Stimulated activated CD8-positive, alpha-beta memory T cell treated with anti-CD3 and anti-CD28 coated beads, Interleukin-2, amount 100 ng/mL, for 1 hour (primary cell): ENCODE data around the gene SLC35F3.

ENCODE experiments used
- DNase-seq, 2 donors: peaks; one replicate each; pipeline ENCODE4 v3.0.0-alpha.2; 2020; ENCODE audit warnings: low read depth in 2 of 2

SLC35F3 gene

DNA sequence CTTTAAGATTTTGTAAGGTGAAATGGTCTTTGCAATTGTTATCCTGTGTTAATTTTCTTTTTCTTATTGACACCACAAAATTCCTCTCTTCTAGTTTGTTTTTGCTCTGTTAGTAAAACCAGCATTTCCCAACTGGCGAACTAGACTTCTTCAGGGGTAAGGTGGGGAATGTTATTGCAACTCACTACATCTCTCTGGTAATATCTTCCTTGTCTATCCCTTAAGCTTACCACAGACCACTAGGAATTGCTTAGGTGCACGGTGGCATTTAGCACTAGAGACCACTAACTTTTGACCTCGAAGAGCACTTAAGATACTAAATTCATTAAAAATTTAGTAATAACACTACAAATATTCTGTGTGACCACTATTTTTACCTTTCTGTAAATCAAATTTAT is 464.6 kb downstream of the SLC35F3 start:
- no peak for DNase-seq

DNA sequence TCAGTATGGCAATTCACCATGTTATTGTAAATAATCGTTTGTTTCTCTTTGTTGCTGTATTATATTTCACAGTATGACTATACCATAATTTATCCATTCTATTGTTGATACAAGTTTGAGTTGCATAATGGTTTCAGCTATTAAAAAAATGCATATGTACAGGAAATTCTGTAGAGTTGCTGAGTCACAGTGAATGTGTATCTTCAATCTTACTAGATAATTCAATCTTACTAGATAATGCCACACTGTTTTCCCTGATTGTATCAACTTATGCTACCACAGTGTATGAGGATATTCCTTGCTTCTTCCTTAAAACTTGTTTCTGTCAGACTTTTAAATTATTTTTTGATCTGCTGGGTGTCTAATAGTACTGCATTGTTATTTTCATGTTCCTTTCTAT is 465.3 kb downstream of the SLC35F3 start:
- no peak for DNase-seq

DNA sequence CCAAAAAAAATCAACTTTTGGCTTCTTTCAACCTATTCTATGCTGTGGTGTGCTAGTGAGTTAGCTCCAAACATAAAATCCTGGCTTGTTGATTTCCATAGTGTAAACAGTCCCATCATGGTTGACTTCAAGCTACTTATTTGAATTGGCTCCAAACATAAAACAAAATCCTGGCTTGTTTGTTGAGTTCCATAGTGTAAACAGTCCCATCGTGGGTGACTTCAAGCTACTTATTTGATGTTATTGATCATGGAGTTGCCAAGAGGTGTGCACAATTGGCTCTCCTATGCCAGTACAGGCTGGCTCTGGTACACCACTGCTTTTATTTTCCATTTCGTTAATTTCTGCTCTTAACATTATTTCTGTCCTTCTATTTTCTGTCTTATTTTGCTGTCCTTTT is 466.9 kb downstream of the SLC35F3 start:
- no peak for DNase-seq

DNA sequence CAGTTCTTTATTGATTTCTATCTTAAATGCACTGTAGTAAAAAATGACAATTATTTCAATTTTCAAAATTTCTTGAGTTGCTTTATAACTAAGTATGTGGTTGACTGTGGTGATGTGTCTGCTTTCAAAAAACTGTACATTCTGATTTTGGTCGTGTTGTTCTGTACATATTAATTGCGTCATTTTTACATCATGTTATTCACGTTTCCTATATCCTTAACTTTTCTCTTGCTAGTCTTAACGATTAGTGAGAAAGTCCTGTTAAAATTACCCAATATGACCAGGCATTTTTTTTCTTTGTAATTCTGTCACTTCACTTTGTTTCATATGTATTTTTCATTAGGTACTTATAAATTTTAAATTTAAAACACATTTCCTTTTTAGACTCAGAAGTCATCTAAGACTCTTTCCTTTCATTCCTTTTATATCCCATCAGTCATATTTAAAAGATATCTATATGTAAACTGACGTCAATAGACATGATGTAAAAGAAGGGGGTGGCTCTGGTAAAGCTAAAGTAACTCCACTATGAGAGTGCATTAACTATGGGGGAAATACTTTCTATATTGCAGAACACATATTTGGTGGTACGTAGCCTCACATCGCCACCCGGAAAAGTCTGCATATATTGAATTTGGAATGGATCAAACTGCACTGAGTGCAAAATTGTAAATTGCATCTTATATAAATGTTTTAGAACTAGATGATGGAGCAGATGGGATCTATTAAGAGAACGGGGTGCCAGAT is 467.7 kb downstream of the SLC35F3 start:
- DNase-seq: no peak

DNA sequence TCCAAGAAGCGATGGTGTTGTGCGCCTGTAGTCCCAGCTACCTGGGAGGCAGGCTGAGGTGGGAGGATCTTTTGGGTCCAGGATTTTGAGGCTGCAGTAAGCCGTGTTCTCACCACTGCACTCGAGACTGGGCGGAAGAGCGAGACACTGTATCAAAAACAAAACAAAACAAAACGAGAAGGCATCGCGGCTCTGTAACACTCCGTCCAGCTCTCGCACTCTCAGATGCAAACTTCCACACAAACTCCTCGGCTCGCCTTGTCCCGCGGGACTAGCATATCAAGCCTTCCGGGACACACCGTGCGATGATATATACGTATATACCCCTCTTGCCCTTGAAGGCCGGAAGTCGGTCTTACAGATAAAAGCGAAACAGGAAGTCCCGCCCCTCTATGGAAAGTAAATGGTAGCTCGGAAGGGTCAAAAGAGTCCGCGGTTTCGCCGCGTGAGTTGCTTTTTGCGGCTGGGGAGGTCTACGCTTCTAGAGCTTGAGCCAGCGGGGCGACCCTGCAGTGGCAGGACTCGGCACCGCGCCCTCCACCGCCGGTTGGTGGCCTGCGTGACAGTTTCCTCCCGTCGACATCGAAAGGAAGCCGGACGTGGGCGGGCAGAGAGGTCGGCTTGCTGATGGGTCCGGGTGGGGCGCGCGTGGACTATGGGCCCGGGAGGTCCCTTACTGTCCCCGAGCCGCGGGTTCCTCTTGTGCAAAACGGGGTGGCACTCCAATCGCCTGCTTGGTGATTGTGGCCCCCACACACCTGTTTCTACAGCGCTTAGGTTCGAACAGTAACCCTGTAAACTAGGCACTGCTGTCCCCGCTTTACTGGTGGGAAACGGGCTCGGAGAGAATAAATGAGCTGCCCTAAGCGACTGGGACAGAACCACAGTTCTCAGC is 468.8 kb downstream of the SLC35F3 start, which contains the start of gene COA6:
Gene COA6 (plus strand): TSS at position 393 of the 895 bp plus-strand sequence. CDS start 11 bp downstream, at position 404.
- DNase-seq: peak; percentile 77 to 83

DNA sequence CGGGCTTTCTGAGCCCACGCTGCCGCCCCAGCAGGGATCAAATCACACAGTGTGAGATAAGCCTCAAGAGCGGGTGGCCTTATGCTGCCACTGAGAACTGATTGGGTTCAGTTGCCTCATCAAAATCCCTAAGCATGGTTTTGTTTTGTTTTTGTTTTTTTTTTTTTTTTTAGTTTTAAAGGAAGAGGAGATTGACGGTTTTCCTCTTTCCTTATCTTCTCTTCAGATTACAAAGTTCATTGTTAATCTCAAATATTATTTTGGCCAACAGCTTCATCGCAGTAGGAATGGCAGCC is 469.4 kb downstream of the SLC35F3 start:
- no peak for DNase-seq
